Suprapubic skin (tissue), 4 donors: ENCODE results near the gene THOC6.

Experiments
- POLR2A ChIP-seq, 2 donors: fragments of 450-650 bp; IDR thresholded peaks; one replicate each; pipeline ENCODE4 v1.6.1; 2017; ENCODE audit warnings: antibody characterized with exemption in 2 of 2, mild to moderate bottlenecking in 2 of 2, moderate library complexity in 2 of 2
- POLR2AphosphoS5 ChIP-seq, 3 donors: sonication (generic); formaldehyde crosslinking; IDR thresholded peaks; one replicate each; pipeline ENCODE4 v1.6.1; 2017; ENCODE audit warnings: antibody characterized with exemption in 3 of 3
- TF ChIP-seq, protein P1 (sequence below), 2 donors: fragments of 200-600 bp in 1 of 2; fragments of 450-650 bp in 1 of 2; sonication (generic) in 1 of 2; IDR thresholded peaks; one replicate each; pipeline ENCODE4 v1.5.1; 2016 to 2019; ENCODE audit warnings: antibody characterized with exemption in 2 of 2, mild to moderate bottlenecking in 1 of 2, moderate library complexity in 1 of 2

DNA sequence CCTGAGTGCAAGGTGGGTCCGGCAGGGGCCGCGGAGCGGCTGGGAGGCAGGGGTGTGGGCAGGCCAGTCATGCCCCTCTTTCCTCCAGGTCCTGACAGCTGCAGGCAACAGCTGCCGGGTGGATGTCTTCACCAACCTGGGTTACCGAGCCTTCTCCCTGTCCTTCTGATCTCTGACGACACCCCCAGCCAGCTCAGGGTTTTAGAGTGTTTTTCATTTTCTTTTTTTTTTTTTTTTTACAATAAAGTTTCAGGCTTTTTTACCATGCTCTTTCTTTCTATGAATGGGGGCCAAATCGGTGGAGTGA is 3.6 kb downstream of the THOC6 start:
- TF ChIP-seq POLR2A (IDR thresholded peaks at IDR 0.05) (no peak), POLR2AphosphoS5 (IDR thresholded peaks at IDR 0.05) (no peak)
- TF ChIP-seq, protein P1, sequence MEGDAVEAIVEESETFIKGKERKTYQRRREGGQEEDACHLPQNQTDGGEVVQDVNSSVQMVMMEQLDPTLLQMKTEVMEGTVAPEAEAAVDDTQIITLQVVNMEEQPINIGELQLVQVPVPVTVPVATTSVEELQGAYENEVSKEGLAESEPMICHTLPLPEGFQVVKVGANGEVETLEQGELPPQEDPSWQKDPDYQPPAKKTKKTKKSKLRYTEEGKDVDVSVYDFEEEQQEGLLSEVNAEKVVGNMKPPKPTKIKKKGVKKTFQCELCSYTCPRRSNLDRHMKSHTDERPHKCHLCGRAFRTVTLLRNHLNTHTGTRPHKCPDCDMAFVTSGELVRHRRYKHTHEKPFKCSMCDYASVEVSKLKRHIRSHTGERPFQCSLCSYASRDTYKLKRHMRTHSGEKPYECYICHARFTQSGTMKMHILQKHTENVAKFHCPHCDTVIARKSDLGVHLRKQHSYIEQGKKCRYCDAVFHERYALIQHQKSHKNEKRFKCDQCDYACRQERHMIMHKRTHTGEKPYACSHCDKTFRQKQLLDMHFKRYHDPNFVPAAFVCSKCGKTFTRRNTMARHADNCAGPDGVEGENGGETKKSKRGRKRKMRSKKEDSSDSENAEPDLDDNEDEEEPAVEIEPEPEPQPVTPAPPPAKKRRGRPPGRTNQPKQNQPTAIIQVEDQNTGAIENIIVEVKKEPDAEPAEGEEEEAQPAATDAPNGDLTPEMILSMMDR (IDR thresholded peaks at IDR 0.05) = no peak
